Pancreas (tissue), 10 donors: ENCODE data around the gene SLC4A1. TPM values are rescaled to one million over a fixed set of nuclear protein-coding genes. Genes with fewer than 3 reads are reported as not detected.
A peak's percentile ranks its signal among the peaks of the same experiment; 100 is the strongest.

ENCODE experiments used
- ATAC-seq, 4 donors: fragments of 200-7000 bp; cut with Tn5 transposase; one replicate each; pipeline versions ENCODE4 v1.8.0 to v1.9.1; 2020; ENCODE audit warnings: mild to moderate bottlenecking in 4 of 4, moderate library complexity in 4 of 4
- DNase-seq, 6 donors: peaks; one replicate each; pipeline ENCODE4 v3.0.0-alpha.2; 2020
- FAIRE-seq: peaks from 2 replicates; lab custom pipeline; 2012; peaks lifted over from hg19 to GRCh38; lab: Jason Lieb, UNC
- H3K27ac ChIP-seq, 4 donors: fragments of 200-600 bp; sonication (generic); 1 replicate in 3 of 4; 2 replicates in 1 of 4; pipeline versions ENCODE4 v1.5.0 to v1.8.0; 2020
- H3K27me3 ChIP-seq, 4 donors: fragments of 200-600 bp; one replicate each; pipeline ENCODE4 v1.8.0; 2021
- H3K36me3 ChIP-seq, 3 donors: fragments of 200-600 bp; sonication (generic) in 1 of 3; one replicate each; pipeline versions ENCODE4 v1.5.0 to v1.8.0; 2020 to 2021
- H3K4me1 ChIP-seq, 3 donors: fragments of 200-600 bp; one replicate each; pipeline ENCODE4 v1.8.0; 2021
- H3K4me3 ChIP-seq, 4 donors: fragments of 200-600 bp; sonication (generic) in 2 of 4; one replicate each; pipeline versions ENCODE4 v1.5.0 to v1.8.0; 2020 to 2021
- H3K9me3 ChIP-seq, 4 donors: fragments of 200-600 bp; one replicate each; pipeline ENCODE4 v1.8.0; 2021
- WGBS, 2 donors: extraction: QIAGEN DNeasy Blood & Tissue Kit; methylation state at CpG; one replicate each; pipeline ENCODE4 v1.1.7; 2013; 5-methylcytosine and 5-hydroxymethylcytosine counted together
- intact Hi-C, 3 donors: fragments of 100-400 bp; cut with DNase I; formaldehyde crosslinking; loops; one replicate each; pipeline versions ENCODE4 v1.11.1 to v1.14.2; 2022
- polyA plus RNA-seq, 2 donors: library from polyadenylated mRNA; stranded (reverse); fragments of 200-250 nt; gene quantifications; one replicate each; pipeline ENCODE4 v1.2.3, GENCODE V29; 2013
- total RNA-seq, 6 donors: library from RNA; stranded (reverse); fragmentation: NEBNext Ultra II Directional in 4 of 6; extraction: Animal tissue kit (Norgen Biotek cat#: 25700) in 4 of 6; gene quantifications; one replicate each; pipeline versions ENCODE4 v1.2.1 to v1.2.4, GENCODE V29; 2021 to 2023
- TF ChIP-seq, protein P1 (sequence below), 4 donors: fragments of 200-600 bp; sonication (generic) in 3 of 4; IDR thresholded peaks; one replicate each; pipeline versions ENCODE4 v1.5.0 to v1.8.0; 2021; ENCODE audit warnings: antibody characterized with exemption in 4 of 4
- donor health status: healthy with polysubstance abuse.
- donor health status: DM: no; HTN: no; CAD: no; lungs with moderate emphysema.
- donor health status: DM: no; HTN: no; CAD: no.
- donor health status: control.
- donor health status: control.
- donor health status: Bipolar disorder and iron deficiency.
- donor health status: DM: yes; HTN: yes; CAD: no.
- donor health status: DM: no; HTN: no; CAD: no.
- donor health status: DM: no; HTN: no; CAD: no.
- donor health status: DM: yes; HTN: yes; CAD: no.

Gene SLC4A1
- total and polyA plus RNA-seq, 8 donors: 0.24 to 0.37 TPM; not detected in 6

DNA sequence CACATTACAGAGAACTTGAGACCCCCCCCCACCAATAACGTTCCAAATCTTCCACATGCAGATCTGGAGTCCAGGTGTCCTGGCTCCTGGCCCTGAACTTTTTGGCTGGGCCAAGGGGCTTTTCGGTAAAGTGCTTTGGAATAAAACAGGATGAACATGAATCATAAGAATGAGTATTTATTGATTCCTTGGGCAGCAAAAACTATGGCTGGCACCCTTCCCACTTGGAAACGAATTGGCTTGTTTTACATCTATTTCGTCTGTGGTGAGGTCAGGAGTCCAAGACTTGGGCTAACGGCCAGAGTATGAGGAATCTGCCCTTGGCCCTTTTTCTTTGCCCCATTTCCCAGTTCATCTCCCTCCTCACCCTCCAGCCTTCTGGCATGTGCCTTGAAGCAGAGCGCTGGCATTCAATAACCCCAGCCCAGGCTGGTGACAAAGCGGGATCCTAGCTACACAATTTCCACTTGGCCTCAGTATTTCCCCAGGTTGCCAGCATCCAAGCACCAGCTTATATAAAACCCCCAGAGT, 44.3 kb downstream of the SLC4A1 start:
- 7 to 11% methylated on average over 7 of the region's 7 CpGs for WGBS, 2 donors
- Histone ChIP-seq H3K27ac (peak overlapping the region; percentile 93 to 98 (median 97)), H3K36me3 (no peaks in the 10 kb centered on the region), H3K4me3 (no peak overlapping the region), H3K9me3 (no peaks in the 10 kb centered on the region), H3K4me1 (peaks cover 6 to 20% (median 13%) of the 10 kb centered on the region in 3 donors), H3K27me3 (no peaks in the 10 kb centered on the region)
- TF ChIP-seq, protein P1, sequence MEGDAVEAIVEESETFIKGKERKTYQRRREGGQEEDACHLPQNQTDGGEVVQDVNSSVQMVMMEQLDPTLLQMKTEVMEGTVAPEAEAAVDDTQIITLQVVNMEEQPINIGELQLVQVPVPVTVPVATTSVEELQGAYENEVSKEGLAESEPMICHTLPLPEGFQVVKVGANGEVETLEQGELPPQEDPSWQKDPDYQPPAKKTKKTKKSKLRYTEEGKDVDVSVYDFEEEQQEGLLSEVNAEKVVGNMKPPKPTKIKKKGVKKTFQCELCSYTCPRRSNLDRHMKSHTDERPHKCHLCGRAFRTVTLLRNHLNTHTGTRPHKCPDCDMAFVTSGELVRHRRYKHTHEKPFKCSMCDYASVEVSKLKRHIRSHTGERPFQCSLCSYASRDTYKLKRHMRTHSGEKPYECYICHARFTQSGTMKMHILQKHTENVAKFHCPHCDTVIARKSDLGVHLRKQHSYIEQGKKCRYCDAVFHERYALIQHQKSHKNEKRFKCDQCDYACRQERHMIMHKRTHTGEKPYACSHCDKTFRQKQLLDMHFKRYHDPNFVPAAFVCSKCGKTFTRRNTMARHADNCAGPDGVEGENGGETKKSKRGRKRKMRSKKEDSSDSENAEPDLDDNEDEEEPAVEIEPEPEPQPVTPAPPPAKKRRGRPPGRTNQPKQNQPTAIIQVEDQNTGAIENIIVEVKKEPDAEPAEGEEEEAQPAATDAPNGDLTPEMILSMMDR (IDR thresholded peaks at IDR 0.05): no peak
- DNase-seq (peak in 5 of 6 donors; percentile 64 to 96 (median 87)), ATAC-seq (peak; percentile 4 to 27 (median 25)), FAIRE-seq (no peak)
- intact Hi-C loops: no loop called here

DNA sequence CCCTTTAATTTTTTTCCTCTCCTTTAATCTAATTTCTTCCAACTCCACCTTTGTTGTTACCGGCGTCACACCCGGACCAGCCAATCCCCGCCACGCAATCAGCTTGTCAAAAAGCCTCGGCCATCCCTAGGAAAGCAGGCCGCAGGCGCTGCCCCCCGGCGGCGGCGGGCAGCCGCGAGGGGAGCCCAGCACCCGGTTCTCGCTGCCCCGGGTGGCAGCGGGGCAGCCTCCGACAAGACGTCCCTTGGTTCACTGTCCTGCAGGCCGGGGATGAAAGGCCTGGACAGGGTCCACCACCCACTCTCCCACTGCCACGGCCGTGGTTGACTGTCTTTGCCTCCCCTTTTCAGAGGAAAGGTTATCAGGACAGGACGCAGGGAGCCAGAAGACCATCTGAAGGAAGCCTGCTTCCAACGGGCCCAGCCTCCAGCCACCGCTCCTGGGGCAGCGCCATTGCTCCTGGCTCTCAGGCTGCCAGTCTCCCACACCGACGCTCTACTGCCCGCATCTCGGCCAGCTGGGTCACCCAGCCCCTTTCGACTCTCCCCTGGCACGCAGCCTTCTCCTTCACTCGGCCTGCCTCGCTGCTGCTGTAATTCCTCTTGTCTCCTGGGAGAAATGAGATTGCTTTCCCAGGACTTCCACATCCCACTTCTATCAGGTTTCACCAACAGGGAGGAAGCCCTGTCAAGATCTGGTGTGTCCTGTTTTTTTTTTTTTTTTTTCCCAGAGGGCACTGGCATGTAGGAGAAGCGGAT, 45.6 kb downstream of the SLC4A1 start:
- H3K4me1 ChIP-seq: peaks cover 12 to 28% (median 21%) of the 10 kb centered on the region in 3 donors
- peak overlapping the region; percentile 93 to 98 (median 97) for H3K27ac ChIP-seq
- H3K27me3 ChIP-seq: no peaks in the 10 kb centered on the region
- DNase-seq: peak; percentile 64 to 84 (median 80)
- peak; percentile 6 to 42 (median 27) for ATAC-seq
- 1 to 2% methylated on average over 36 of the region's 36 CpGs for WGBS, 2 donors
- intact Hi-C loops: no loop called here
- TF ChIP-seq, protein P1 (IDR thresholded peaks at IDR 0.05): no peak
- H3K9me3 ChIP-seq: no peaks in the 10 kb centered on the region
- H3K36me3 ChIP-seq: no peaks in the 10 kb centered on the region
- peak overlapping the region; percentile 45 to 95 (median 88) for H3K4me3 ChIP-seq
- FAIRE-seq: no peak

DNA sequence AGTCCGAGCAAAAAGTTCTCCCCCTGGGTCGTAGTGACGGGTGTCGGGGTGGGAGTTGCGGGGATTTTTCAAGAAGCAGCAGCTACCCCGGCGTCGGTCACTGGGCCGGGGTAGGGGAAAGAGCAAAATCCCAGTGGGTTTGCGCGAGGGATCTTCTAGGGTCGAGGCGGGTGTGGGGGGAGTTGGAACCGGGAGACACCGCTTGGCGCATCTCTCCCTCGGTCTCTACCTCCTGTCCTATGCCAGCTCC, 46.1 kb downstream of the SLC4A1 start:
- no peak for FAIRE-seq
- no peak for ATAC-seq
- Histone ChIP-seq H3K4me1 (peaks cover 12 to 28% (median 23%) of the 10 kb centered on the region in 3 donors), H3K27ac (peak overlapping the region; percentile 93 to 98 (median 97)), H3K27me3 (no peaks in the 10 kb centered on the region), H3K36me3 (no peaks in the 10 kb centered on the region), H3K9me3 (no peaks in the 10 kb centered on the region), H3K4me3 (peak overlapping the region; percentile 45 to 95 (median 88))
- peak in 3 of 6 donors; percentile 52 to 59 (median 55) for DNase-seq
- WGBS, 2 donors: 0 to 1% methylated on average over 17 of the region's 17 CpGs
- TF ChIP-seq, protein P1 (IDR thresholded peaks at IDR 0.05): no peak
- intact Hi-C loops: no loop called here

DNA sequence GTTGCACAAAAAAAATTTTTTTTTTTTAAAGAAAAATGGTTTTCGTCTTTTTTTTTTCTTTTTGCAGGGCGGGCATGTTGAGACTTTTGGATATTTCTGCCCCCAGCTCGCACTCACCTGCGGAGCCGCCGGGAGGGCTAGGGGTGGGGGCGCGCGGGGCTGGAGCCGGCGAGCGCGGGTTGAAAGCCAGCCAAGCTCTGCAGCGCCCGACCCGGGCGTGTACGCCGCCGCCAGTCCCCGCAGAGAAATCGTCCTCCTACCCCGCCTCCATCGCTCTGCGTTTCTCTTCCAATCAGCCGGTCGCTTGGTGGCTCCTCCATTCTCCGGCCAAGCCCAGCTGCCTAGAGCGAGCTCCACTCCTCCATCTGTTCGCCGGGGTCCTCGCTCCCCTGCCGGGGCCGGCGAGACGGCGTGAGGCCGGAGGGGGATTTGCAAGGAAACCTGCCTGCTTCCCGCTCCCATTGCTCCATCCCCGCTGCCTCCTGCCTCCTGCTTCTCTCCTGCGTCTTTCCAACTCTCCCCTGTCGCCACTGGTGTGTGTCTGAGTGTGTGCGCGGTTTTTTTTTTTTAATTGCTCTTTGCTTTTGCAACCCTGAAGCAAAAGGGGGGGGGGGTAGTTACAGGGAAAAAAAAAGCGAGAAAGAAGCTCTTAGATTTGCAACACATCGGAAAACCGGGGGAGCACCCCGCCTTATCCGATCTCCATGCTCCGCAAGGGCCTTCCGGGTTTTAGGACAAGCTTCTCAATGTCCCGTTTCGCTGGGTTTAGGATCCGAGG, 46.7 kb downstream of the SLC4A1 start:
- FAIRE-seq (no peak), DNase-seq (peak; percentile 76 to 91 (median 80)), ATAC-seq (peak; percentile 26 to 40 (median 39))
- H3K4me1 ChIP-seq: peaks cover 12 to 28% (median 23%) of the 10 kb centered on the region in 3 donors
- intact Hi-C loops: no loop called here
- no peaks in the 10 kb centered on the region for H3K9me3 ChIP-seq
- peak overlapping the region; percentile 45 to 95 (median 88) for H3K4me3 ChIP-seq
- peak overlapping the region; percentile 93 to 98 (median 97) for H3K27ac ChIP-seq
- no peaks in the 10 kb centered on the region for H3K27me3 ChIP-seq
- 0 to 1% methylated on average over 51 to 54 of the region's 54 CpGs for WGBS, 2 donors
- peaks cover 0 to 3% (median 2%) of the 10 kb centered on the region in 3 donors for H3K36me3 ChIP-seq
- TF ChIP-seq, protein P1 (IDR thresholded peaks at IDR 0.05): no peak
